ENCODE data around the gene TTC9B. TPM values are rescaled to one million over a fixed set of nuclear protein-coding genes. Genes with fewer than 3 reads are reported as not detected.
A peak's percentile ranks its signal among the peaks of the same experiment; 100 is the strongest.

The TTC9B gene
- total and polyA plus RNA-seq, 8 donors = 0.11 to 0.20 (median 0.15) TPM; not detected in 2

- Histone ChIP-seq H3K4me1 (peaks cover 0 to 4% of the 10 kb centered on the region in 2 donors), H3K9me3 (no peaks in the 10 kb centered on the region), H3K4me3 (no peak overlapping the region), H3K36me3 (peaks cover 0 to 41% of the 10 kb centered on the region in 2 donors), H3K27me3 (no peaks in the 10 kb centered on the region), H3K27ac (no peak overlapping the region)
- ATAC-seq (no peak), DNase-seq (no peak)
- no peak for TF ChIP-seq CTCF (IDR thresholded peaks at IDR 0.05)
- intact Hi-C loops (cut with DNase I) = no loop called here
Observed at GRCh38 chr19:40262422-40262821, 44.2 kb upstream of the TTC9B start.

GRCh38 chr19:40261631-40262030 is 43.4 kb upstream of the TTC9B start:
- Histone ChIP-seq H3K9me3 (no peaks in the 10 kb centered on the region), H3K27me3 (no peaks in the 10 kb centered on the region), H3K4me3 (no peak overlapping the region), H3K4me1 (peaks cover 0 to 4% of the 10 kb centered on the region in 2 donors), H3K27ac (no peak overlapping the region), H3K36me3 (peaks cover 0 to 47% of the 10 kb centered on the region in 2 donors)
- DNase-seq (no peak), ATAC-seq (no peak)
- intact Hi-C loops (cut with DNase I) = no loop called here
- no peak for TF ChIP-seq CTCF (IDR thresholded peaks at IDR 0.05)

GRCh38 chr19:40257096-40257517 is 38.9 kb upstream of the TTC9B start:
- peaks cover 0 to 4% of the 10 kb centered on the region in 2 donors for H3K4me1 ChIP-seq
- peaks cover 0 to 48% of the 10 kb centered on the region in 2 donors for H3K36me3 ChIP-seq
- H3K27ac ChIP-seq = no peak overlapping the region
- H3K9me3 ChIP-seq = no peaks in the 10 kb centered on the region
- no peak for TF ChIP-seq CTCF (IDR thresholded peaks at IDR 0.05)
- ATAC-seq = no peak
- intact Hi-C loops (cut with DNase I) = no loop called here
- no peak overlapping the region for H3K4me3 ChIP-seq
- peak in 1 of 4 donors; percentile 60 for DNase-seq
- no peaks in the 10 kb centered on the region for H3K27me3 ChIP-seq

GRCh38 chr19:40256512-40256911 is 38.3 kb upstream of the TTC9B start:
- Histone ChIP-seq H3K27me3 (no peaks in the 10 kb centered on the region), H3K9me3 (no peaks in the 10 kb centered on the region), H3K4me1 (peaks cover 0 to 4% of the 10 kb centered on the region in 2 donors), H3K36me3 (peaks cover 0 to 51% of the 10 kb centered on the region in 2 donors), H3K27ac (no peak overlapping the region), H3K4me3 (no peak overlapping the region)
- TF ChIP-seq CTCF (IDR thresholded peaks at IDR 0.05) = no peak
- ATAC-seq = no peak
- DNase-seq = peak in 1 of 4 donors; percentile 40
- intact Hi-C loops (cut with DNase I) = no loop called here

GRCh38 chr19:40255619-40256166 is 37.5 kb upstream of the TTC9B start:
- intact Hi-C loops (cut with DNase I) = no loop called here
- ATAC-seq (no peak), DNase-seq (peak in 1 of 4 donors; percentile 21)
- TF ChIP-seq CTCF (IDR thresholded peaks at IDR 0.05) = no peak
- Histone ChIP-seq H3K36me3 (peaks cover 0 to 54% of the 10 kb centered on the region in 2 donors), H3K9me3 (no peaks in the 10 kb centered on the region), H3K27ac (no peak overlapping the region), H3K4me3 (no peak overlapping the region), H3K27me3 (no peaks in the 10 kb centered on the region), H3K4me1 (peaks cover 0 to 4% of the 10 kb centered on the region in 2 donors)

Data from left lung (tissue), 10 donors.